Activated CD4-positive, alpha-beta T cell treated with anti-CD3 and anti-CD28 coated beads, Interleukin-2, amount 50 U/mL, for 48 hours (primary cell): Measurements from ENCODE around the gene IGSF10.

ENCODE experiments used
- DNase-seq, 2 experiments: peaks; one replicate each; pipeline ENCODE4 v3.0.0-alpha.2; 2020

Gene IGSF10

DNA sequence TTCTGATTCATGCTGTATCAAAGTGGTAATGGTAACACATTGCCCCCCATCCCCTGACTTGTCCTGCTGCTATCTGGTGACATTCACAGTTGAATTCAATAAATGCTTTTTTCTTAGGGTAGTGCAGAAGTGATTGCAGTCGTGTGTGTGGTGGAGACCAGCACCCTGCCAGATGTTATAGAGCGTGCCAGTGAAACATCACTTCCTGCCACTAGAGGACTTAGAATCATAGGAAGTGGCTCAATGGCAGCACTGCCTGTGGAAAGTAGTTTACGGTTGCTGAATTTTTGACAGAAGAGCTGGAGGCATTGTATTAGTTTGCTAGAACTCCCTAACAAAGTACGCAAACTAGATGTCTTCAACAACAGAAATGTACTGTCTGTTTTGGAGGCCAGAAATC, 38.9 kb downstream of the IGSF10 start:
- no peak for DNase-seq

- no peak for DNase-seq
Measured at GRCh38 chr3:151419806-151420205, 41.1 kb downstream of the IGSF10 start.

DNA sequence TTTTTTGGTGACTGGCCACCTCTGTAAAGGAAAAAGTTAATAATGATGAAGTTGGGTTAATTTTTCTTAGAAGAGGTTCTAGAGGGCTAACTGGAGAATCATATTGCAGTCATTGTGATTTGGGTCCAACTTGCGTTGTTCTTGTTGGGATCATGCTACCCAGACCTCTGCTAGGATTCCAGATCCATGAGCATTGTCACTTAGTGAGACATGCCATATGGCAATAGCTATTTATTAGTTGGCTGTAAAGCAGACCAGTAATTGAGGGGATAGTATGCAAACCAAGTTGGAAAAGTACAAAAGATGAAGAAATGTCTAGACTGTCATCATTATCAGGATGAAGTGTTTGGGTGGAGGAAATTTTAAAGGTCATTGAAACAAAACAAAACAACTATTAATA, 45.6 kb downstream of the IGSF10 start:
- DNase-seq, result no peak

DNA sequence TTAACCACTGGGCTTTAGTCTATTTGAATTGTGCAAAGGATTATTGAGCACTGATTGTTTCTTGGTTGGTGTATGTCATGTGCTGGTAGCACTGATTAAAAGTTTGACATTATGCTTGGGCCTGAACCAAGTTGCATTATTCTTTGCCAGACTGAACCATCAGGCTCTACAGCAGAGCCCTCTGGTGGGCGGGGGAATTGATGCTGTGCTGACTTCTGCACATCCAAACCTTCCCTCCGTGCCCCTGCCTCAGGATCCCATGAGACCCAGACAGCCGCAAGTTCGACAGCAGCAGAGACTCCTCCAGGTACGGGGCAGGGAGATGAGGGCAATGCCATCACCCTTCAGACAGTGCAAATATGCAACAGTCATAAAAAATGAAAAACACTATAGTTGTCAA, 47.9 kb downstream of the IGSF10 start:
- DNase-seq, result no peak
